ENCODE measurements around the gene SYT17.

Gene SYT17

DNA sequence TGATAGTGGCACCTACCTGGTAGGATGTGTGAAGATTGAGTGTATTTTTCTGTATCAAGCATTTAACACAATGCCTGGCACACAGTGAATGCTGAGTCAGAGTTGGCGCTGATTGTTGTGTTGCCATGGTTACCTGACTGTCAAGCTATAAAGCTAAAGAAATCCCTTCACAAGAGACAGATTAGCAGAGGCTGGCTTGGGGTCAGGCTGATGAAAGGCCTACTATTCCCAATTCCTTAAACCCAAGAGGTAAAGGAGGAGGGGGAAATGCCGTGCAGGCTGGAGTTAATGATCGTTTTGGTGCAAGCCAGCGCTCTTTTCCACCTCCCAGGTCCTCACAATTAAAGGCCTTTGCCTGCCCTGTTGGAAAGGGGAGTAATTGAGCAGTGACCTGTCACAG lies 123.4 kb downstream of the SYT17 start:
- ATAC-seq = no peak
- no peak for TF ChIP-seq GLIS3 (CRISPR knock-in tag; IDR thresholded peaks at IDR 0.05)
- TF ChIP-seq, protein P1, sequence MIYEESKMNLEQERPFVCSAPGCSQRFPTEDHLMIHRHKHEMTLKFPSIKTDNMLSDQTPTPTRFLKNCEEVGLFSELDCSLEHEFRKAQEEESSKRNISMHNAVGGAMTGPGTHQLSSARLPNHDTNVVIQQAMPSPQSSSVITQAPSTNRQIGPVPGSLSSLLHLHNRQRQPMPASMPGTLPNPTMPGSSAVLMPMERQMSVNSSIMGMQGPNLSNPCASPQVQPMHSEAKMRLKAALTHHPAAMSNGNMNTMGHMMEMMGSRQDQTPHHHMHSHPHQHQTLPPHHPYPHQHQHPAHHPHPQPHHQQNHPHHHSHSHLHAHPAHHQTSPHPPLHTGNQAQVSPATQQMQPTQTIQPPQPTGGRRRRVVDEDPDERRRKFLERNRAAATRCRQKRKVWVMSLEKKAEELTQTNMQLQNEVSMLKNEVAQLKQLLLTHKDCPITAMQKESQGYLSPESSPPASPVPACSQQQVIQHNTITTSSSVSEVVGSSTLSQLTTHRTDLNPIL (CRISPR knock-in tag; IDR thresholded peaks at IDR 0.05; ENCODE audit: low read depth) = no peak
- TF ChIP-seq, protein P2, sequence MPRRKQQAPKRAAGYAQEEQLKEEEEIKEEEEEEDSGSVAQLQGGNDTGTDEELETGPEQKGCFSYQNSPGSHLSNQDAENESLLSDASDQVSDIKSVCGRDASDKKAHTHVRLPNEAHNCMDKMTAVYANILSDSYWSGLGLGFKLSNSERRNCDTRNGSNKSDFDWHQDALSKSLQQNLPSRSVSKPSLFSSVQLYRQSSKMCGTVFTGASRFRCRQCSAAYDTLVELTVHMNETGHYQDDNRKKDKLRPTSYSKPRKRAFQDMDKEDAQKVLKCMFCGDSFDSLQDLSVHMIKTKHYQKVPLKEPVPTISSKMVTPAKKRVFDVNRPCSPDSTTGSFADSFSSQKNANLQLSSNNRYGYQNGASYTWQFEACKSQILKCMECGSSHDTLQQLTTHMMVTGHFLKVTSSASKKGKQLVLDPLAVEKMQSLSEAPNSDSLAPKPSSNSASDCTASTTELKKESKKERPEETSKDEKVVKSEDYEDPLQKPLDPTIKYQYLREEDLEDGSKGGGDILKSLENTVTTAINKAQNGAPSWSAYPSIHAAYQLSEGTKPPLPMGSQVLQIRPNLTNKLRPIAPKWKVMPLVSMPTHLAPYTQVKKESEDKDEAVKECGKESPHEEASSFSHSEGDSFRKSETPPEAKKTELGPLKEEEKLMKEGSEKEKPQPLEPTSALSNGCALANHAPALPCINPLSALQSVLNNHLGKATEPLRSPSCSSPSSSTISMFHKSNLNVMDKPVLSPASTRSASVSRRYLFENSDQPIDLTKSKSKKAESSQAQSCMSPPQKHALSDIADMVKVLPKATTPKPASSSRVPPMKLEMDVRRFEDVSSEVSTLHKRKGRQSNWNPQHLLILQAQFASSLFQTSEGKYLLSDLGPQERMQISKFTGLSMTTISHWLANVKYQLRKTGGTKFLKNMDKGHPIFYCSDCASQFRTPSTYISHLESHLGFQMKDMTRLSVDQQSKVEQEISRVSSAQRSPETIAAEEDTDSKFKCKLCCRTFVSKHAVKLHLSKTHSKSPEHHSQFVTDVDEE (CRISPR knock-in tag; IDR thresholded peaks at IDR 0.05) = no peak
- TF ChIP-seq OSR1 (CRISPR knock-in tag; IDR thresholded peaks at IDR 0.05) = no peak
- TF ChIP-seq ISL1 (CRISPR knock-in tag; IDR thresholded peaks at IDR 0.05) = no peak
- no peak for TF ChIP-seq PPARA (CRISPR knock-in tag; IDR thresholded peaks at IDR 0.05; ENCODE audit: borderline replicate concordance)
- no peak for TF ChIP-seq ZNF565 (CRISPR knock-in tag; conservative IDR thresholded peaks at IDR 0.05; ENCODE audit: low read depth)
- TF ChIP-seq, protein P3, sequence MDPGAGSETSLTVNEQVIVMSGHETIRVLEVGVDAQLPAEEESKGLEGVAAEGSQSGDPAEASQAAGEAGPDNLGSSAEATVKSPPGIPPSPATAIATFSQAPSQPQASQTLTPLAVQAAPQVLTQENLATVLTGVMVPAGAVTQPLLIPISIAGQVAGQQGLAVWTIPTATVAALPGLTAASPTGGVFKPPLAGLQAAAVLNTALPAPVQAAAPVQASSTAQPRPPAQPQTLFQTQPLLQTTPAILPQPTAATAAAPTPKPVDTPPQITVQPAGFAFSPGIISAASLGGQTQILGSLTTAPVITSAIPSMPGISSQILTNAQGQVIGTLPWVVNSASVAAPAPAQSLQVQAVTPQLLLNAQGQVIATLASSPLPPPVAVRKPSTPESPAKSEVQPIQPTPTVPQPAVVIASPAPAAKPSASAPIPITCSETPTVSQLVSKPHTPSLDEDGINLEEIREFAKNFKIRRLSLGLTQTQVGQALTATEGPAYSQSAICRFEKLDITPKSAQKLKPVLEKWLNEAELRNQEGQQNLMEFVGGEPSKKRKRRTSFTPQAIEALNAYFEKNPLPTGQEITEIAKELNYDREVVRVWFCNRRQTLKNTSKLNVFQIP (CRISPR knock-in tag; IDR thresholded peaks at IDR 0.05; ENCODE audit: borderline replicate concordance, low read depth) = no peak
- no peak for TF ChIP-seq ZC3H10 (CRISPR knock-in tag; IDR thresholded peaks at IDR 0.05)
- no peak for TF ChIP-seq ZFP3 (CRISPR knock-in tag; IDR thresholded peaks at IDR 0.05)
- TF ChIP-seq ZNF70 (CRISPR knock-in tag; IDR thresholded peaks at IDR 0.05) = no peak
- TF ChIP-seq RARB (CRISPR knock-in tag; IDR thresholded peaks at IDR 0.05) = no peak
- no peak for TF ChIP-seq ESRRG (CRISPR knock-in tag; IDR thresholded peaks at IDR 0.05)
- no peak for TF ChIP-seq SNAI2 (CRISPR knock-in tag; IDR thresholded peaks at IDR 0.05)
- TF ChIP-seq, protein P4, sequence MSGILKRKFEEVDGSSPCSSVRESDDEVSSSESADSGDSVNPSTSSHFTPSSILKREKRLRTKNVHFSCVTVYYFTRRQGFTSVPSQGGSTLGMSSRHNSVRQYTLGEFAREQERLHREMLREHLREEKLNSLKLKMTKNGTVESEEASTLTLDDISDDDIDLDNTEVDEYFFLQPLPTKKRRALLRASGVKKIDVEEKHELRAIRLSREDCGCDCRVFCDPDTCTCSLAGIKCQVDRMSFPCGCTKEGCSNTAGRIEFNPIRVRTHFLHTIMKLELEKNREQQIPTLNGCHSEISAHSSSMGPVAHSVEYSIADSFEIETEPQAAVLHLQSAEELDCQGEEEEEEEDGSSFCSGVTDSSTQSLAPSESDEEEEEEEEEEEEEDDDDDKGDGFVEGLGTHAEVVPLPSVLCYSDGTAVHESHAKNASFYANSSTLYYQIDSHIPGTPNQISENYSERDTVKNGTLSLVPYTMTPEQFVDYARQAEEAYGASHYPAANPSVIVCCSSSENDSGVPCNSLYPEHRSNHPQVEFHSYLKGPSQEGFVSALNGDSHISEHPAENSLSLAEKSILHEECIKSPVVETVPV (CRISPR knock-in tag; IDR thresholded peaks at IDR 0.05) = no peak
- TF ChIP-seq ZNF8 (CRISPR knock-in tag; IDR thresholded peaks at IDR 0.05) = no peak
- no peak for TF ChIP-seq BACH2 (CRISPR knock-in tag; IDR thresholded peaks at IDR 0.05; ENCODE audit: borderline replicate concordance)

DNA sequence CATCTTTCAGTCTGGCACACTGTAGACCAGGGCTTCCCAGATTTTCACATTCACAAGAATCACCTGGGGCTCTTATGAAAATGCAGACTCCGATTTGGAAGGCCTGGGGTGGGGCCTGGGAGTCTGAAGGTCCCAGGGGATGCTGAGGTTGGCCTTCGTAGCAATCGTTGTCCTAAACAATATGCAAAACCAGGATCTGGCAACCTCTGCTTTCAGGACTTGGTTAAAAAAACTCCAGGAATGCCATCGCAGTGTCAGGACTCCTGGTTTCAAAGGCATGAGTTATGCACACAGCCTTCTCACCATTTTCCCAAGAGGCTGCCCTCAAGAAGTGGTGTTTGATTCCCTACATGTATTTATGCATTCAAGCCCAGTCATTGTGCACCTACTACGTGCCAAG lies 124.1 kb downstream of the SYT17 start:
- TF ChIP-seq, protein P4 (CRISPR knock-in tag; IDR thresholded peaks at IDR 0.05) = no peak
- TF ChIP-seq ZFP30 (CRISPR knock-in tag; IDR thresholded peaks at IDR 0.05) (no peak), ZC3H10 (CRISPR knock-in tag; IDR thresholded peaks at IDR 0.05) (no peak), OSR1 (CRISPR knock-in tag; IDR thresholded peaks at IDR 0.05) (no peak), ZNF565 (CRISPR knock-in tag; conservative IDR thresholded peaks at IDR 0.05; ENCODE audit: low read depth) (no peak), PPARA (CRISPR knock-in tag; IDR thresholded peaks at IDR 0.05; ENCODE audit: borderline replicate concordance) (no peak), ESRRG (CRISPR knock-in tag; IDR thresholded peaks at IDR 0.05) (no peak), ARNTL (CRISPR knock-in tag; IDR thresholded peaks at IDR 0.05; ENCODE audit: borderline replicate concordance, low read depth) (no peak), GLIS3 (CRISPR knock-in tag; IDR thresholded peaks at IDR 0.05) (no peak), TCF4 (CRISPR knock-in tag; IDR thresholded peaks at IDR 0.05; ENCODE audit: borderline replicate concordance) (no peak), BACH2 (CRISPR knock-in tag; IDR thresholded peaks at IDR 0.05; ENCODE audit: borderline replicate concordance) (no peak), ZNF8 (CRISPR knock-in tag; IDR thresholded peaks at IDR 0.05) (no peak)
- no peak for ATAC-seq

DNA sequence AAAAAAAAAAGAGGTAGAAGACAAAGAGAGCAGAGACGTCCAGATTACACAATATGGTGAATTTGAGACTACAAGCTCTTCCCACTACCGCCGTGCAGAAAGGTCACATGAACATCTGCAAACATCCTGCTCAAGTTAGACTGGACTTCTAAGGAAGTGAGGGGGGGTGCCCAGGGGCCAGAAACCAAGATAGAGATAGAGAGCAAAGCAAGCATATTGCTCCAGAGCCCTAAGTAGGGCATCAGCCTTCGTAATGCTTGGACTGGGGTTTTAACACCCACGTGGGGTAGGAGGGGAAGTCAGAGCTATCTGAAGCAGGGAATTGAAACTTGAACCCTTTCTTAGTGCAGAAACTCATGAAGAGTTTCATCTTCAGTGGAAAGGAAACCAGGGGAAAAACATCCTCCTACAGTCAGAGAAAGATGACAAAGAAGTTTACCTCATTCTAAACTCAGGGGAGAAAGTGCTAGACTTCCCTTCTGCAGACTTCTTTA lies 126.2 kb downstream of the SYT17 start:
- TF ChIP-seq ZNF8 (CRISPR knock-in tag; IDR thresholded peaks at IDR 0.05) (no peak), OSR1 (CRISPR knock-in tag; IDR thresholded peaks at IDR 0.05) (no peak), RARB (CRISPR knock-in tag; IDR thresholded peaks at IDR 0.05) (no peak), ZFP3 (CRISPR knock-in tag; IDR thresholded peaks at IDR 0.05) (no peak), ZNF565 (CRISPR knock-in tag; conservative IDR thresholded peaks at IDR 0.05; ENCODE audit: low read depth) (no peak)
- TF ChIP-seq, protein P4 (CRISPR knock-in tag; IDR thresholded peaks at IDR 0.05) = no peak
- TF ChIP-seq, protein P3 (CRISPR knock-in tag; IDR thresholded peaks at IDR 0.05; ENCODE audit: borderline replicate concordance, low read depth) = no peak

More for the DNA sequence above, 126.2 kb downstream of the SYT17 start:
- ATAC-seq = no peak
